Activated CD4-positive, alpha-beta T cell treated with anti-CD3 and anti-CD28 coated beads, Interleukin-2, Interleukin-6, amounts not matched to agents 100 ng/mL and 50 ng/mL, durations not matched to agents 16 hours and 8 hours (primary cell): Measurements from ENCODE around the gene SPATA7.
"Not testable (repeated sequence)": the region's sequence is repeated elsewhere in the genome, so short reads cannot be mapped to it uniquely, and the experiment has no call there.

Experiments used
- DNase-seq: peaks from one replicate; pipeline ENCODE4 v3.0.0-alpha.2; 2020

Gene SPATA7

GRCh38 chr14:88385212-88386101 is at the start of gene SPATA7:
Gene SPATA7, plus strand, starts transcription at chr14:88385657. Its CDS starts 162 bp downstream, at chr14:88385819.
- DNase-seq, result peak; percentile 91

GRCh38 chr14:88340357-88340756 is 45.1 kb upstream of the SPATA7 start:
- DNase-seq, result no peak

- no peak for DNase-seq
Measured at GRCh38 chr14:88342980-88343379, 42.5 kb upstream of the SPATA7 start.

- no peak for DNase-seq
Measured at GRCh38 chr14:88346048-88346639, 39.3 kb upstream of the SPATA7 start.

- no peak for DNase-seq
Measured at GRCh38 chr14:88348546-88348945, 36.9 kb upstream of the SPATA7 start.

- DNase-seq, result no peak
Measured at GRCh38 chr14:88351966-88352691, 33.3 kb upstream of the SPATA7 start.

- DNase-seq, result no peak
Measured at GRCh38 chr14:88352698-88353097, 32.8 kb upstream of the SPATA7 start.

- no peak for DNase-seq
Measured at GRCh38 chr14:88354358-88354757, 31.1 kb upstream of the SPATA7 start.

GRCh38 chr14:88359500-88359899 is 26.0 kb upstream of the SPATA7 start:
- DNase-seq, result no peak

GRCh38 chr14:88363644-88364043 is 21.8 kb upstream of the SPATA7 start:
- DNase-seq, result no peak

GRCh38 chr14:88364710-88365413 is 20.6 kb upstream of the SPATA7 start:
- no peak for DNase-seq

- no peak for DNase-seq
Measured at GRCh38 chr14:88369496-88369895, 16.0 kb upstream of the SPATA7 start.

GRCh38 chr14:88379706-88380343 is 5.6 kb upstream of the SPATA7 start:
- no peak for DNase-seq

GRCh38 chr14:88380405-88380804 is 5.1 kb upstream of the SPATA7 start:
- DNase-seq, result no peak

- DNase-seq, result not testable (repeated sequence)
Measured at GRCh38 chr14:88381634-88382033, 3.8 kb upstream of the SPATA7 start.

- DNase-seq, result no peak
Measured at GRCh38 chr14:88384718-88385117, 739 bp upstream of the SPATA7 start.

- DNase-seq, result no peak
Measured at GRCh38 chr14:88386256-88386794, 868 bp downstream of the SPATA7 start.

- no peak for DNase-seq
Measured at GRCh38 chr14:88388741-88389282, 3.4 kb downstream of the SPATA7 start.

GRCh38 chr14:88392609-88393008 is 7.2 kb downstream of the SPATA7 start:
- DNase-seq, result no peak

GRCh38 chr14:88411039-88411438 is 25.6 kb downstream of the SPATA7 start:
- no peak for DNase-seq

- DNase-seq, result no peak
Measured at GRCh38 chr14:88417594-88417993, 32.1 kb downstream of the SPATA7 start.

- DNase-seq, result no peak
Measured at GRCh38 chr14:88420187-88420586, 34.7 kb downstream of the SPATA7 start.
